Stimulated activated CD4-positive, alpha-beta T cell treated with anti-CD3 and anti-CD28 coated beads, TNF-alpha, amount 100 ng/mL, for 48 hours (primary cell): Measurements from ENCODE around the gene MUC2.
A peak's percentile ranks its signal among the peaks of the same experiment; 100 is the strongest.

ENCODE experiments used
- DNase-seq, 3 donors: peaks; one replicate each; pipeline ENCODE4 v3.0.0-alpha.2; 2020; ENCODE audit warnings: low read depth in 3 of 3

Gene MUC2

DNA sequence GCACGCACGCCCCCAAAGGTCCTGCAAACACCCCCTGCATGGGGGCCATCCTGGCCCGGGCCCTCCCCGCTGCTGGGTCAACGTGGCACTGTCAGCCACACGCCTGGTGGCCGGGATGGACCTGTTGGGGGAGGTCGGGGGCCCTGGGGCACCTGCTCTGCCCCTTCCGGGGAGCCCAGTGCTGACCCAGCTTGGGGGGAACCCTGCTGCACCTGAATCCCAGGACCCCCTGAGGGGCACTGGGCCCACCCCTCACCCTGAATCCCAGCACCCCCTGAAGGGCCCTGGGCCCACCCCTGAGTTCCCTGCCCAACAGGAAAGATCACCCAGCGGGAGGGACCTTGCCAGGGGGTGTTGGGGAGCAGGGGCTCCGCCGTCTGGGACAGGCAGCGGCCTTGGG, 37.7 kb upstream of the MUC2 start:
- DNase-seq = no peak

DNA sequence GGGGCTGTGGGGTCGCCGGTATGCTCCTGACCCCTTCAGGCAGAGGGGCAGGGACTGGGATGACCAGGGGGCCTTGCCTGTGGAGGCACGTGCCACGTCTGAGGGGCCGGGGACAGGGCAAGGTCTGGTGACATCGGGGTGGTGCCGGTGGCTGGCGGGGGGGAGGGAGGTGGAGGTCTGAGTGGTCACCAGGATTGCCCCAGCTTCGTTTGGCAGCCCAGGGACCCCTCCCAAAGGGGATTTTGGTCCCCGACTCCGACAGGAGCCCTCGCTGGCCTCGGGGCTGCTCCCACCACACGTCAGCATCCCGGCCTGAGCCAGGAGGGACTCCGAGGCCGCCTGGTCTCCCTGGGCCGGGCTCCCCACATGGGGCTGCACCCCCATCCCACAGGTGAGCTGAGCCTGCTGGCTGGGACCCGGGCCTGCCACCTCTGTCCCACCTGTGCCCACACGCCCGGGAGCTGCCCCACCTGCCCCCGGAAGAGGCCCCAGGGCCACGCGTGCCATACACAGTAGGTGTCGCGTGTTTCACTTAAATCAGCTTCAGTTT, 37.1 kb upstream of the MUC2 start:
- no peak for DNase-seq

GRCh38 chr11:1038361-1038760, 36.3 kb upstream of the MUC2 start:
- no peak for DNase-seq

- DNase-seq = no peak
Measured at GRCh38 chr11:1038921-1039320, 35.8 kb upstream of the MUC2 start.

DNA sequence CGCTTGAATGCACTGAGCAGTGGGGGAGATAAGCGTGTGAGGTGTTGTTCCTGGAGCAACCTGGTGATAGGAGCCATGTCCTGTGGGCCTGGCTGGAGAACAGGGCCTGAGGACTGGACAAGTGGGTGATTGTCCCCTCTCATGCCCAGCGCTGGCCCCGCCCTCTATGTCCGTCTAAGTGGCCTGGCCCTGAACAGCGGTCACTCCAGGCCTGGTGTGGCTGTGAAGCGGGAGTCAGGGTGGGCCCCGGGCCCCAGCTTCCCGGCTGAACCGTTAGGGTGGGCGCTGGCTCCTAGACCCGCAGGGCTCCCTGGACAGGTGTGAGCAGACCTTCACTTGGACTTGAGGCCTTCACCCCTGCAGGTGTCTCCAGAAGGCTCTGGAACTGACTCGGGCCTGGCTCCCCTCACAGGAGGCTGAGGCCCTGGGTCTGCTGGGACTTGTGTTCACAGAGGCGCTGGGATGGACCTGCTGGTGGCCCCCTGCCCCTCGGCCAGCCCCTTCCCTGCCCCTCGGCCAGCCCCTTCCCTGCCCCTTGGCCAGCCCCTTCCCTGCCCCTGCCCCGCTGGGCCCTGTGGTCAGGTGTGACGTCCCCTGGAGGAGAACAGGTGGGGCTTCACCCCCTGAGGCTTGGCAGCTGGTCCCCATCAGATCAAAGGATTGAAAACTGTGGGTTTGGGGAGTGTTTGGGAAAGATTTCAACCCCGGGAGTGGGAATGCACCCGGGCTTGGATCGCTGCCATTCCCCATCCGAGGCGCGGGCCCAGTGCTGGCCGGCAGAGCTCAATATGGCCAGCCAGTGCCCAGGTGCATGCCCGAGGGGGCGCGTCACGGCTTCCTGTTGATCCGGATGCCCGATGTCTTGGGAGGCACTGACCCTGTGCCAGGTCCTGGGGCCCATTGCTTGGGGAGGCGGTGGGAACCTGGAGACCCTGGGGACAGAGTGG, 34.9 kb upstream of the MUC2 start:
- no peak for DNase-seq

DNA sequence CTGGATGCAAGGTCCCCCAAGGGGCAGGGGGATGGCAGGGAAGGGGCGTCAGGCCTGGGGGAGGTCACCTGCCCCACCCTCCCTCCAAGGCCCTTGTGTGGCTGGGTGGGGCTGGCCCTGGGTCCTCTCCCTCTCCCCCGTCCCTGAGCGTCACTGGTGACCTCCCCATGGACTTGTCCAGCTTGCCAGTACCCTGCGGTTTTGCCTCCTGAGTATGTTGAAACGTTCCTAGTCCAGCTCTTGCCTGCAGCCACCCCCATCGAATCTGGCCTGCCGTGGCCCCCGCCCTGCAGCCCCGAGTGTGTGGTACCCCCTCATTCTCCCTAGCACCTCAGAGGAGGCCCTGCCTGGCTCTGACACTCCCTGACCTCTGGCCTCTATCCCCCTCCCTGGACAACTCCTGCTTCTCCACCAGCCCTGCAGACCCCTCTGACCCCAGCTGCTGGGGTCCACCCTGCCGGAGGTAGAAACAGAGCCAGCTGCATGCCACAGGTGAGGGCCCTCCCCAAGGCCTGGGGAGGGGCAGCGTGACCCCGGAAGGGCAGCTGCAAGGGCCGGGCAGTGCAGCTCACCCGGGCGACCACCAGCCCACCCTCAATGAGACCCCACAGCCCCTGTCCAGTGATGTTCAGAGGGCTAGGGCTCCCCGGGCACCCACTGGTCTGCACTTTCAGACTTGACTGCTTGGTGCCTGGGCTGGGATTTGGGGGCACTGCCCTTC, 34.1 kb upstream of the MUC2 start:
- DNase-seq = no peak

DNA sequence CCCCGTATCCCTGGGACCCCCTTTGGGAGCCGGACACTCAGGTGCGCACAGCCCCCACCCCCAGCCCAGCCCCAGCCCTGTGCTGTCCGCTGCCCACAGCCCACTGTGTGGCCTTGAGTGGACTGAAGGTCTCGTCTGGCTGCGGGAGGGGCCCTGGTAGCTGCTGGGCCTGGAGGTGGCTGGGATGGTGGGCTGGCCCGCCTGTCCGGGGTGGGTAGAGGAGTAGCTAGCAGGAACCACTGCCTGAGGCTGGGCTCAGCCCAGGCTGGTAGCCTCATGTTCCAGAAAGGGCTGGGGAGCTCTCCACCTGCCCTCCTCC, 33.6 kb upstream of the MUC2 start:
- no peak for DNase-seq

DNA sequence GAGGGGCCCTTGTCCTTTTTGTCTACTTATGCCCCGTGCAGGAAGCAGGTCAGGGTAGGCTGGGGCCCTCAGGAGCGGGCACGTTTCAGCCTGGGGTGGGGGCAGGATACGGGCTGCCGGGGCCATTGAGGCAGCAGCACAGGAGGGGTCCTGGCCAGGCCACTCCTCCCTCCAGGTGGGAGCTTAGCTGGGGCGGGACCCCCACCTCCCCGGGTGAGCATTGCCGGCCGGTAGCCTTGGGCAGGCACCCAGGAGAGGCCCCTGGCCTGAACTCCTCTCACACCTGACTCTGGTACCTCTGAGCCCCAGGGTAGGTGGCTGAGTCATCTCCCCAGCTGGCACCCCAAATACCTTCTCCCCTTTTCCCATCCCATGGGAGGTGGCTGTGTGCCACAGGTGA, 33.2 kb upstream of the MUC2 start:
- no peak for DNase-seq

- no peak for DNase-seq
Measured at GRCh38 chr11:1041936-1042608, 32.6 kb upstream of the MUC2 start.

GRCh38 chr11:1042626-1043562, 31.8 kb upstream of the MUC2 start:
- no peak for DNase-seq

DNA sequence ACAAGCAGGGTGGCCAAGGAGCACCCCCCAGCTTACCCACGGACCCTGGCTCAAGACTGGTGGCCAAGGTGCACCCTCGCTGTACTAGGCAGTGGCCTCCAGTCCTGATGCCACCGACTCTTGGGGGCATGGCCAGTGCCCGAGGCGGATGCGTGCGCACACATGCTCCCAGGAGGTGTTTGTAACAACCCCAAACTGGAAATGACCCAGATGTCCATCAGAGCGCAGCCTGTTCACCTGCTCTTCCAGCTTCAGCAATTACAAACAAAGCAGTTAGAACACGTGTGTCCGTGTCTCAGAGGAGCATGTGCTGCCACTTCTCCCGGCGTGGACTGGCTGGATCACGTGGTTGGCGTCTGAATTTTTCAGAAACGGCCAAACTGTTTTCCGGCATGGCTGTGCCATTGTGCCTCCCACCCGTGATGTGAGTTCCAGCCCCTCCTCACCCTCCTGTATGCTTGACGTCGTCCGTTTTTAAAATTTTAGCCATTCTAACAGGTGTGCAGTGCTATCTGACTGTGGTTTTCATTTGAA, 31.0 kb upstream of the MUC2 start:
- DNase-seq = no peak

- no peak for DNase-seq
Measured at GRCh38 chr11:1044160-1044559, 30.5 kb upstream of the MUC2 start.

DNA sequence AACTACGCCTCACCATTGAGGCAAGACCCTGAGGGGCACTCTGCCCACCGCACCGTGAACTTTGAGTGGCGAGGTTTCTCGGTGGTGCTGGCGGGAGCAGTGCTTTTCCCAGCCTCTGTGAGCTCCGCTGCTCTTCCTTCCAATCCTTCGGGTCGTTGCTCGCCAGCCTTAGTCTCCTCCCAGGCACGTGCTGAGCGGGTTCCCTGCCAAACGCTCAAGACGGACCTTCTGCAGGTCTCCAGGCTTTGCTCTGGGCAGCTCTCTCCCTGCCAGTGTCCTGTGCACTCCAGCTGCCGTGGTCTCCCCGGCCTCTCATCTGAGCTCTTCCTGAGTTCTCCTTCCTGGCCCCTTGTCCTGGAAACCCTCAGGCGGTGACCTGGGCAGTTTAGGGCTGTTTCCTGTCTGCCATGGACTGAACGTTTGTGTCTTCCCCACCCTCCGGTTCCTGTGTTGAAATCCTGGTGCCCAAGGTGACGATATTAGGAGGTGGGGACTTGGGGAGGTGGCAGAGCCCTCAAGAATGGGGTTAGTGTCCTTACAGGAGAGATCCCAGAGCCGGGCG, 27.0 kb upstream of the MUC2 start:
- no peak for DNase-seq

DNA sequence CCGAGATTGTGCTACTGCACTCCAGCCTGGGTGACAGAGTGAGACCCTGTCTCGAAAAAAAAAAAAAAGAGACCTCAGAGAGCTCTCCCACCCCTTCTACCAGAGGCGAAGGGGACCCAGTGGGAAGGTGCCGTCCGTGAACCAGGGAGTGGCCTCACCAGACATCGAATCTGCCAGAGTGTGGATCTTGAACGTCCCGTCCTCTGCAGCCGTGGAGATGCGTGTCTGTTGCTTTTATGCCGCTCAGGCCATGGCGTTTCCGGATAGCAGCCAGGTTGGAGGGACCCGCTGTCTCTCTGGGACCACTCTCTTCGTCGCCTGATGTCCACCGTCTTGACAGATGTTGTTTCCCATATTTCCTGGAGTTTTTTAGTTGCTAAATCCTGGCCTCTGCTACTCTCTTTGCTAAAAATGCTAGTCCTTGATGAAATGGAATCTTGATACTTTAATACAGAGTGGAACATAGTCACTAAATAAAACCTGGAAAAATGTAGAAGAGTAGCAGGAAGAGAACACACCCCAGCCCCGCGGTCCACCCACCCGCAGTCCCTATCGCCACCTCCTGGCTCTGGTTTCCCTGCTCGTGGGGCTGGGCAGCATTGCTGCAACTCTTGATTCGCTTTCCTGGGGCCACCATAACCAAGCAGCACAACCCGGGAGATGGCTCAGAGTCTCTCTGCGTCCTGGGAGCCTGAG, 26.2 kb upstream of the MUC2 start:
- no peak for DNase-seq

GRCh38 chr11:1049071-1049405, 25.6 kb upstream of the MUC2 start:
- DNase-seq = no peak

- DNase-seq = no peak
Measured at GRCh38 chr11:1049431-1049891, 25.2 kb upstream of the MUC2 start.

GRCh38 chr11:1049911-1050580, 24.6 kb upstream of the MUC2 start:
- no peak for DNase-seq

DNA sequence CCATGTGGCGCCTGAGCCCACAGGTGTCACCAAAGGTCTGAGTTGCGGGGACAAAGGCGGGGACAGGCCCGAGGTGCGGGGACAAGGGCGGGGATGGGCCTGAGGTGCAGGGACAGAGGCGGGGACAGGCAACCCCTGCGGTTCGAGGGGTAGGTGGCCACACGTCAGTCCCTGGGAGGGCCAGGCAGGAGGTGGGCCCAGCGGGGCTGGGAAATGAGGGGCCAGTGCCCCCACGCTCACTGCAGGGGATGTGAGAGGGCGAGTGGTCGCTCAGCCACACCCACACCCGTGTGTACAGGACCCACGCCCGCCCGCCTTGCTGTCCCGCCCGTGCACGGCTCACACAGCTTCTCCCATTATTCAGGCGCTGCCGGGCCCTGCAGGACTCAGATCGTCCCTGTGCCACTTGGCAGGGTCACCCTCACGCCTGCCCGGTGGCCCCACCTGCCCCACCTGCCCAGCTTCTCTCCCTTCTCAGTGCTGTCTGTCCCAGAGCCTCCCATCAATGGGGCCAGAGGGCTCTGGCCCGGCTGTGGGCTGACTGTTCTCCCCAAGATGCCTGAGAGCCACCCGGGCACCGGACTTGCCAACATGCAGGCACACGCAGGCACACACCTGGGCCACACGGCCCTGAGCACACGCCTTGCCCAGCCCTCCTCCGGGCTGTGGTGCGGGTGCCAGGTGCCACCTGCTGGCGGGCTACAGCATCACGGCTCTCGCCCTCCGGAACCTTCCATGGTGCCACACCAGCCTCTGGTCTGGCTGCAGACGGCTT, 23.9 kb upstream of the MUC2 start:
- peak; percentile 53 to 56 (median 55) for DNase-seq
